KMS-11 (cell line): ENCODE results near the gene STH.
A peak's percentile ranks its signal among the peaks of the same experiment; 100 is the strongest.

Experiments used
- H2AFZ ChIP-seq: fragments of 200-600 bp; sonication (generic); 2 replicates; pipeline ENCODE4 v1.6.1; 2016; ENCODE audit warnings: antibody characterized with exemption, mixed run types, low read depth
- H3K27ac ChIP-seq: fragments of 200-600 bp; sonication (generic); 2 replicates; pipeline ENCODE4 v1.6.1; 2016; ENCODE audit warnings: mild to moderate bottlenecking, mixed run types
- H3K27me3 ChIP-seq: fragments of 200-600 bp; sonication (generic); 2 replicates; pipeline ENCODE4 v1.6.1; 2017; ENCODE audit warnings: mild to moderate bottlenecking, low read depth, mixed run types, moderate library complexity; ENCODE audit not compliant: insufficient read depth
- H3K36me3 ChIP-seq: fragments of 200-600 bp; sonication (generic); 2 replicates; pipeline ENCODE4 v1.6.1; 2017; ENCODE audit warnings: mild to moderate bottlenecking, mixed run types; ENCODE audit not compliant: insufficient read depth
- H3K4me1 ChIP-seq: fragments of 200-600 bp; sonication (generic); 2 replicates; pipeline ENCODE4 v1.6.1; 2016; ENCODE audit warnings: mild to moderate bottlenecking, low read depth, mixed run types; ENCODE audit not compliant: poor library complexity, severe bottlenecking
- H3K4me2 ChIP-seq: fragments of 200-600 bp; sonication (generic); 2 replicates; pipeline ENCODE4 v1.7.0; 2016; ENCODE audit warnings: mild to moderate bottlenecking, mixed run types
- H3K4me3 ChIP-seq: fragments of 200-600 bp; sonication (generic); IDR thresholded peaks from 2 replicates; pipeline ENCODE4 v1.6.1; 2017; ENCODE audit warnings: low read depth, low read length, mixed read lengths; ENCODE audit not compliant: insufficient read depth
- H3K79me2 ChIP-seq: fragments of 200-600 bp; sonication (generic); 2 replicates; pipeline ENCODE4 v1.6.1; 2016; ENCODE audit warnings: low read depth, mixed run types; ENCODE audit not compliant: insufficient read depth
- H3K9ac ChIP-seq: fragments of 200-600 bp; sonication (generic); 2 replicates; pipeline ENCODE4 v1.6.1; 2016; ENCODE audit warnings: mild to moderate bottlenecking, mixed run types
- H4K20me1 ChIP-seq: fragments of 200-600 bp; sonication (generic); 2 replicates; pipeline ENCODE4 v1.6.1; 2016; ENCODE audit warnings: mild to moderate bottlenecking, mixed run types; ENCODE audit not compliant: insufficient read depth
- TF ChIP-seq, protein P1 (sequence below): fragments of 200-600 bp; sonication (generic); conservative IDR thresholded peaks from 2 replicates; pipeline ENCODE4 v1.6.1; 2017; ENCODE audit warnings: low read depth, mild to moderate bottlenecking, antibody characterized with exemption, low read length, moderate library complexity, mixed read lengths

STH gene

DNA sequence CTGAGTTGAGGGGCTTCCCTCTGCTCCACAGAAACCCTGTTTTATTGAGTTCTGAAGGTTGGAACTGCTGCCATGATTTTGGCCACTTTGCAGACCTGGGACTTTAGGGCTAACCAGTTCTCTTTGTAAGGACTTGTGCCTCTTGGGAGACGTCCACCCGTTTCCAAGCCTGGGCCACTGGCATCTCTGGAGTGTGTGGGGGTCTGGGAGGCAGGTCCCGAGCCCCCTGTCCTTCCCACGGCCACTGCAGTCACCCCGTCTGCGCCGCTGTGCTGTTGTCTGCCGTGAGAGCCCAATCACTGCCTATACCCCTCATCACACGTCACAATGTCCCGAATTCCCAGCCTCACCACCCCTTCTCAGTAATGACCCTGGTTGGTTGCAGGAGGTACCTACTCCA lies 26.0 kb downstream of the STH start:
- Histone ChIP-seq H3K9ac (no peak overlapping the region), H3K27me3 (no peaks in the 10 kb centered on the region), H3K4me3 (no peak overlapping the region), H3K4me2 (no peak overlapping the region), H4K20me1 (no peaks in the 10 kb centered on the region), H3K79me2 (no peaks in the 10 kb centered on the region), H3K4me1 (peaks cover 42% of the 10 kb centered on the region), H2AFZ (no peak overlapping the region), H3K36me3 (no peaks in the 10 kb centered on the region), H3K27ac (no peak overlapping the region)
- TF ChIP-seq, protein P1, sequence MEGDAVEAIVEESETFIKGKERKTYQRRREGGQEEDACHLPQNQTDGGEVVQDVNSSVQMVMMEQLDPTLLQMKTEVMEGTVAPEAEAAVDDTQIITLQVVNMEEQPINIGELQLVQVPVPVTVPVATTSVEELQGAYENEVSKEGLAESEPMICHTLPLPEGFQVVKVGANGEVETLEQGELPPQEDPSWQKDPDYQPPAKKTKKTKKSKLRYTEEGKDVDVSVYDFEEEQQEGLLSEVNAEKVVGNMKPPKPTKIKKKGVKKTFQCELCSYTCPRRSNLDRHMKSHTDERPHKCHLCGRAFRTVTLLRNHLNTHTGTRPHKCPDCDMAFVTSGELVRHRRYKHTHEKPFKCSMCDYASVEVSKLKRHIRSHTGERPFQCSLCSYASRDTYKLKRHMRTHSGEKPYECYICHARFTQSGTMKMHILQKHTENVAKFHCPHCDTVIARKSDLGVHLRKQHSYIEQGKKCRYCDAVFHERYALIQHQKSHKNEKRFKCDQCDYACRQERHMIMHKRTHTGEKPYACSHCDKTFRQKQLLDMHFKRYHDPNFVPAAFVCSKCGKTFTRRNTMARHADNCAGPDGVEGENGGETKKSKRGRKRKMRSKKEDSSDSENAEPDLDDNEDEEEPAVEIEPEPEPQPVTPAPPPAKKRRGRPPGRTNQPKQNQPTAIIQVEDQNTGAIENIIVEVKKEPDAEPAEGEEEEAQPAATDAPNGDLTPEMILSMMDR: no peak

DNA sequence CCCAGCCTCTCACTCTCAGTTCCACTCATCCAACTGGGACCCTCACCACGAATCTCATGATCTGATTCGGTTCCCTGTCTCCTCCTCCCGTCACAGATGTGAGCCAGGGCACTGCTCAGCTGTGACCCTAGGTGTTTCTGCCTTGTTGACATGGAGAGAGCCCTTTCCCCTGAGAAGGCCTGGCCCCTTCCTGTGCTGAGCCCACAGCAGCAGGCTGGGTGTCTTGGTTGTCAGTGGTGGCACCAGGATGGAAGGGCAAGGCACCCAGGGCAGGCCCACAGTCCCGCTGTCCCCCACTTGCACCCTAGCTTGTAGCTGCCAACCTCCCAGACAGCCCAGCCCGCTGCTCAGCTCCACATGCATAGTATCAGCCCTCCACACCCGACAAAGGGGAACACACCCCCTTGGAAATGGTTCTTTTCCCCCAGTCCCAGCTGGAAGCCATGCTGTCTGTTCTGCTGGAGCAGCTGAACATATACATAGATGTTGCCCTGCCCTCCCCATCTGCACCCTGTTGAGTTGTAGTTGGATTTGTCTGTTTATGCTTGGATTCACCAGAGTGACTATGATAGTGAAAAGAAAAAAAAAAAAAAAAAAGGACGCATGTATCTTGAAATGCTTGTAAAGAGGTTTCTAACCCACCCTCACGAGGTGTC lies 26.6 kb downstream of the STH start:
- H3K9ac ChIP-seq: no peak overlapping the region

DNA sequence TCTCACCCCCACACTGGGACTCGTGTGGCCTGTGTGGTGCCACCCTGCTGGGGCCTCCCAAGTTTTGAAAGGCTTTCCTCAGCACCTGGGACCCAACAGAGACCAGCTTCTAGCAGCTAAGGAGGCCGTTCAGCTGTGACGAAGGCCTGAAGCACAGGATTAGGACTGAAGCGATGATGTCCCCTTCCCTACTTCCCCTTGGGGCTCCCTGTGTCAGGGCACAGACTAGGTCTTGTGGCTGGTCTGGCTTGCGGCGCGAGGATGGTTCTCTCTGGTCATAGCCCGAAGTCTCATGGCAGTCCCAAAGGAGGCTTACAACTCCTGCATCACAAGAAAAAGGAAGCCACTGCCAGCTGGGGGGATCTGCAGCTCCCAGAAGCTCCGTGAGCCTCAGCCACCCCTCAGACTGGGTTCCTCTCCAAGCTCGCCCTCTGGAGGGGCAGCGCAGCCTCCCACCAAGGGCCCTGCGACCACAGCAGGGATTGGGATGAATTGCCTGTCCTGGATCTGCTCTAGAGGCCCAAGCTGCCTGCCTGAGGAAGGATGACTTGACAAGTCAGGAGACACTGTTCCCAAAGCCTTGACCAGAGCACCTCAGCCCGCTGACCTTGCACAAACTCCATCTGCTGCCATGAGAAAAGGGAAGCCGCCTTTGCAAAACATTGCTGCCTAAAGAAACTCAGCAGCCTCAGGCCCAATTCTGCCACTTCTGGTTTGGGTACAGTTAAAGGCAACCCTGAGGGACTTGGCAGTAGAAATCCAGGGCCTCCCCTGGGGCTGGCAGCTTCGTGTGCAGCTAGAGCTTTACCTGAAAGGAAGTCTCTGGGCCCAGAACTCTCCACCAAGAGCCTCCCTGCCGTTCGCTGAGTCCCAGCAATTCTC lies 27.4 kb downstream of the STH start:
- Histone ChIP-seq H3K27ac (no peak overlapping the region; the same call in 1 of the 2 replicates), H3K4me3 (no peak overlapping the region), H2AFZ (no peak overlapping the region), H3K4me2 (no peak overlapping the region; the same call in 1 of the 2 replicates), H3K9ac (no peak overlapping the region), H3K79me2 (no peaks in the 10 kb centered on the region), H4K20me1 (no peaks in the 10 kb centered on the region), H3K4me1 (peaks cover 46% of the 10 kb centered on the region), H3K36me3 (no peaks in the 10 kb centered on the region), H3K27me3 (no peaks in the 10 kb centered on the region)
- TF ChIP-seq, protein P1: no peak

More for the DNA sequence above, 26.6 kb downstream of the STH start:
- no peaks in the 10 kb centered on the region for H3K27me3 ChIP-seq
- no peaks in the 10 kb centered on the region for H3K36me3 ChIP-seq
- no peak overlapping the region for H3K4me3 ChIP-seq
- no peaks in the 10 kb centered on the region for H4K20me1 ChIP-seq
- no peak overlapping the region for H3K4me2 ChIP-seq
- H3K4me1 ChIP-seq: peaks cover 46% of the 10 kb centered on the region
- no peaks in the 10 kb centered on the region for H3K79me2 ChIP-seq
- no peak overlapping the region for H3K27ac ChIP-seq
- H2AFZ ChIP-seq: no peak overlapping the region
- TF ChIP-seq, protein P1: no peak

DNA sequence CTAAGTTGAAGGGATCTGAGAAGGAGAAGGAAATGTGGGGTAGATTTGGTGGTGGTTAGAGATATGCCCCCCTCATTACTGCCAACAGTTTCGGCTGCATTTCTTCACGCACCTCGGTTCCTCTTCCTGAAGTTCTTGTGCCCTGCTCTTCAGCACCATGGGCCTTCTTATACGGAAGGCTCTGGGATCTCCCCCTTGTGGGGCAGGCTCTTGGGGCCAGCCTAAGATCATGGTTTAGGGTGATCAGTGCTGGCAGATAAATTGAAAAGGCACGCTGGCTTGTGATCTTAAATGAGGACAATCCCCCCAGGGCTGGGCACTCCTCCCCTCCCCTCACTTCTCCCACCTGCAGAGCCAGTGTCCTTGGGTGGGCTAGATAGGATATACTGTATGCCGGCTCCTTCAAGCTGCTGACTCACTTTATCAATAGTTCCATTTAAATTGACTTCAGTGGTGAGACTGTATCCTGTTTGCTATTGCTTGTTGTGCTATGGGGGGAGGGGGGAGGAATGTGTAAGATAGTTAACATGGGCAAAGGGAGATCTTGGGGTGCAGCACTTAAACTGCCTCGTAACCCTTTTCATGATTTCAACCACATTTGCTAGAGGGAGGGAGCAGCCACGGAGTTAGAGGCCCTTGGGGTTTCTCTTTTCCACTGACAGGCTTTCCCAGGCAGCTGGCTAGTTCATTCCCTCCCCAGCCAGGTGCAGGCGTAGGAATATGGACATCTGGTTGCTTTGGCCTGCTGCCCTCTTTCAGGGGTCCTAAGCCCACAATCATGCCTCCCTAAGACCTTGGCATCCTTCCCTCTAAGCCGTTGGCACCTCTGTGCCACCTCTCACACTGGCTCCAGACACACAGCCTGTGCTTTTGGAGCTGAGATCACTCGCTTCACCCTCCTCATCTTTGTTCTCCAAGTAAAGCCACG lies 28.3 kb downstream of the STH start:
- H3K4me2 ChIP-seq: peak overlapping the region; percentile 21; the same call in 1 of the 2 replicates
- no peaks in the 10 kb centered on the region for H4K20me1 ChIP-seq
- TF ChIP-seq, protein P1: no peak
- H3K27ac ChIP-seq: peak overlapping the region; percentile 28; the same call in 1 of the 2 replicates
- no peak overlapping the region for H2AFZ ChIP-seq
- peaks cover 46% of the 10 kb centered on the region for H3K4me1 ChIP-seq
- no peak overlapping the region for H3K9ac ChIP-seq
- H3K79me2 ChIP-seq: no peaks in the 10 kb centered on the region
- no peaks in the 10 kb centered on the region for H3K36me3 ChIP-seq
- H3K4me3 ChIP-seq: no peak overlapping the region
- H3K27me3 ChIP-seq: no peaks in the 10 kb centered on the region
